Testis (tissue), 2 donors: Measurements from ENCODE around the gene ZNF525.
"Not testable (repeated sequence)": the region's sequence is repeated elsewhere in the genome, so short reads cannot be mapped to it uniquely, and the experiment has no call there.

Experiments used
- CTCF ChIP-seq, 3 experiments: fragments of 450-650 bp in 2 of 3; fragments of 200-600 bp in 1 of 3; sonication (generic) in 1 of 3; IDR thresholded peaks; one replicate each; pipeline ENCODE4 v1.5.1; 2016 to 2019; ENCODE audit warnings: antibody characterized with exemption in 3 of 3, mild to moderate bottlenecking in 2 of 3, moderate library complexity in 1 of 3
- POLR2A ChIP-seq: fragments of 450-650 bp; IDR thresholded peaks from one replicate; pipeline ENCODE4 v1.6.1; 2017; ENCODE audit warnings: antibody characterized with exemption, mild to moderate bottlenecking, moderate library complexity

GRCh38 chr19:53420520-53421315 lies 55.2 kb downstream of the ZNF525 start:
- TF ChIP-seq POLR2A; CTCF (IDR thresholded peaks at IDR 0.05): not testable (repeated sequence)
